Hepatocyte (in vitro differentiated cells): Measurements from ENCODE around the gene ASPSCR1. TPM values are rescaled to one million over a fixed set of nuclear protein-coding genes. Genes with fewer than 3 reads are reported as not detected.

Experiments used
- DNase-seq: peaks from one replicate; pipeline ENCODE4 v3.0.0-alpha.2; 2016; ENCODE audit warnings: low spot score
- H2AFZ ChIP-seq: fragments of 200-600 bp; sonication (generic); 2 replicates; pipeline ENCODE4 v1.6.0; 2016; ENCODE audit warnings: antibody characterized with exemption, mild to moderate bottlenecking
- H3K27ac ChIP-seq: fragments of 200-600 bp; sonication (generic); 2 replicates; pipeline ENCODE4 v1.5.1; 2016; ENCODE audit warnings: mild to moderate bottlenecking
- H3K27me3 ChIP-seq: fragments of 200-600 bp; sonication (generic); 2 replicates; pipeline ENCODE4 v1.6.1; 2016
- H3K36me3 ChIP-seq: fragments of 200-600 bp; sonication (generic); replicated peaks from 2 replicates; pipeline ENCODE4 v1.5.1; 2016; ENCODE audit warnings: low read depth; ENCODE audit not compliant: insufficient read depth
- H3K4me1 ChIP-seq: fragments of 200-600 bp; sonication (generic); 2 replicates; pipeline ENCODE4 v1.5.1; 2016; ENCODE audit warnings: mild to moderate bottlenecking, moderate library complexity; ENCODE audit not compliant: insufficient read depth
- H3K4me2 ChIP-seq: fragments of 200-600 bp; sonication (generic); 2 replicates; pipeline ENCODE4 v1.6.0; 2016
- H3K4me3 ChIP-seq: fragments of 200-600 bp; sonication (generic); 2 replicates; pipeline ENCODE4 v1.5.1; 2016; ENCODE audit warnings: mild to moderate bottlenecking
- H3K79me2 ChIP-seq: fragments of 200-600 bp; sonication (generic); 2 replicates; pipeline ENCODE4 v1.6.0; 2017; ENCODE audit warnings: mild to moderate bottlenecking
- H3K9me2 ChIP-seq: fragments of 200-600 bp; sonication (generic); replicated peaks from 2 replicates; pipeline ENCODE4 v1.6.0; 2017; ENCODE audit warnings: mild to moderate bottlenecking; ENCODE audit not compliant: insufficient read depth
- H3K9me3 ChIP-seq: fragments of 200-600 bp; sonication (generic); 2 replicates; pipeline ENCODE4 v1.5.1; 2016; ENCODE audit warnings: low read depth, mild to moderate bottlenecking
- H4K20me1 ChIP-seq: fragments of 200-600 bp; sonication (generic); 2 replicates; pipeline ENCODE4 v1.6.0; 2016; ENCODE audit warnings: mild to moderate bottlenecking; ENCODE audit not compliant: insufficient read depth, poor library complexity, severe bottlenecking
- CTCF ChIP-seq: fragments of 200-600 bp; sonication (generic); IDR thresholded peaks from 2 replicates; pipeline ENCODE4 v1.5.1; 2016; ENCODE audit warnings: antibody characterized with exemption, mild to moderate bottlenecking; ENCODE audit not compliant: poor library complexity
- EZH2 ChIP-seq: fragments of 200-600 bp; sonication (generic); IDR thresholded peaks from 2 replicates; pipeline ENCODE4 v1.6.1; 2016; ENCODE audit warnings: antibody characterized with exemption, mild to moderate bottlenecking, borderline replicate concordance
- EZH2phosphoT487 ChIP-seq: fragments of 200-600 bp; sonication (generic); IDR thresholded peaks from one replicate; pipeline ENCODE4 v1.6.1; 2018; ENCODE audit warnings: antibody characterized with exemption, mild to moderate bottlenecking, low read depth, moderate library complexity; ENCODE audit not compliant: unreplicated experiment, severe bottlenecking
- WGBS: methylation state at CpG from one replicate; pipeline ENCODE4 v1.1.6; 2016; ENCODE audit warnings: low lambda C conversion rate; ENCODE audit errors: missing lambda C conversion rate; 5-methylcytosine and 5-hydroxymethylcytosine counted together
- polyA plus RNA-seq: library from polyadenylated mRNA; unstranded; fragments of >200 nt; fragmentation: Nextera tagmentation; extraction: Ambion mirVana; gene quantifications from 2 replicates; pipeline ENCODE4 v1.2.1, GENCODE V29; 2016
- total RNA-seq: library from RNA; depleted of rRNA; stranded (reverse); fragments of >200 nt; gene quantifications from 2 replicates; pipeline ENCODE4 v1.2.3, GENCODE V29; 2014

The ASPSCR1 gene
- total and polyA plus RNA-seq, 2 experiments from 2014 or later, result 28.4 to 45.9 TPM

- Histone ChIP-seq H4K20me1 (no peaks in the 10 kb centered on the region), H3K36me3 (no peaks in the 10 kb centered on the region), H3K79me2 (peaks cover 11% of the 10 kb centered on the region), H3K4me2 (no peak overlapping the region), H3K4me3 (no peak overlapping the region), H3K27ac (no peak overlapping the region), H3K9me2 (no peaks in the 10 kb centered on the region), H3K27me3 (no peaks in the 10 kb centered on the region), H3K9me3 (no peaks in the 10 kb centered on the region), H3K4me1 (peaks cover 15% of the 10 kb centered on the region), H2AFZ (no peak overlapping the region)
- 95% methylated on average over 8 of the region's 8 CpGs for WGBS
- TF ChIP-seq EZH2 (no peak), EZH2phosphoT487 (no peak)
- no peak for DNase-seq
Measured at GRCh38 chr17:82035488-82035887, 58.1 kb downstream of the ASPSCR1 start.

GRCh38 chr17:82035956-82036633 is 58.7 kb downstream of the ASPSCR1 start:
- no peak for DNase-seq
- H3K79me2 ChIP-seq, result peaks cover 11% of the 10 kb centered on the region
- peak overlapping the region; percentile 98 for H3K4me2 ChIP-seq
- no peak overlapping the region for H2AFZ ChIP-seq
- H3K4me1 ChIP-seq, result peaks cover 15% of the 10 kb centered on the region
- no peak overlapping the region for H3K27ac ChIP-seq
- H3K4me3 ChIP-seq, result no peak overlapping the region
- H3K27me3 ChIP-seq, result no peaks in the 10 kb centered on the region
- TF ChIP-seq CTCF, result no peak
- no peak for TF ChIP-seq EZH2phosphoT487
- TF ChIP-seq EZH2, result no peak
- H4K20me1 ChIP-seq, result no peaks in the 10 kb centered on the region
- WGBS, result 93% methylated on average over 19 of the region's 20 CpGs
- no peaks in the 10 kb centered on the region for H3K36me3 ChIP-seq
- no peaks in the 10 kb centered on the region for H3K9me2 ChIP-seq
- H3K9me3 ChIP-seq, result no peaks in the 10 kb centered on the region

GRCh38 chr17:82036634-82037091 is 59.2 kb downstream of the ASPSCR1 start:
- Histone ChIP-seq H3K36me3 (no peaks in the 10 kb centered on the region), H4K20me1 (no peaks in the 10 kb centered on the region), H3K4me3 (peak overlapping the region; percentile 62), H3K9me3 (no peaks in the 10 kb centered on the region), H3K4me1 (peaks cover 15% of the 10 kb centered on the region), H3K9me2 (no peaks in the 10 kb centered on the region), H2AFZ (peak overlapping the region; percentile 38), H3K27me3 (no peaks in the 10 kb centered on the region), H3K27ac (peak overlapping the region; percentile 98), H3K4me2 (peak overlapping the region; percentile 98), H3K79me2 (peaks cover 11% of the 10 kb centered on the region)
- 49% methylated on average over 23 of the region's 23 CpGs for WGBS
- DNase-seq, result no peak
- TF ChIP-seq EZH2phosphoT487 (no peak), EZH2 (no peak), CTCF (no peak)

GRCh38 chr17:82037092-82037888 is 59.9 kb downstream of the ASPSCR1 start, which contains the start of gene DCXR:
Gene DCXR, minus strand, starts transcription at chr17:82037697. Its CDS starts 15 bp downstream, at chr17:82037682.
- Histone ChIP-seq H4K20me1 (no peaks in the 10 kb centered on the region), H3K9me2 (no peaks in the 10 kb centered on the region), H3K36me3 (no peaks in the 10 kb centered on the region), H3K79me2 (peaks cover 11% of the 10 kb centered on the region), H3K27me3 (no peaks in the 10 kb centered on the region), H3K27ac (peak within 1 kb of the TSS; percentile 98), H3K4me3 (peak within 1 kb of the TSS; percentile 70), H2AFZ (peak within 1 kb of the TSS; percentile 67), H3K4me1 (peaks cover 11% of the 10 kb centered on the region), H3K4me2 (peak within 1 kb of the TSS; percentile 98), H3K9me3 (no peaks in the 10 kb centered on the region)
- TF ChIP-seq EZH2phosphoT487 (no peak), CTCF (peak; percentile 83), EZH2 (no peak)
- WGBS, result 2% methylated on average over 32 of the region's 92 CpGs
- peak; percentile 98 for DNase-seq
